ENCODE measurements around the gene TTC22.

The TTC22 gene

DNA sequence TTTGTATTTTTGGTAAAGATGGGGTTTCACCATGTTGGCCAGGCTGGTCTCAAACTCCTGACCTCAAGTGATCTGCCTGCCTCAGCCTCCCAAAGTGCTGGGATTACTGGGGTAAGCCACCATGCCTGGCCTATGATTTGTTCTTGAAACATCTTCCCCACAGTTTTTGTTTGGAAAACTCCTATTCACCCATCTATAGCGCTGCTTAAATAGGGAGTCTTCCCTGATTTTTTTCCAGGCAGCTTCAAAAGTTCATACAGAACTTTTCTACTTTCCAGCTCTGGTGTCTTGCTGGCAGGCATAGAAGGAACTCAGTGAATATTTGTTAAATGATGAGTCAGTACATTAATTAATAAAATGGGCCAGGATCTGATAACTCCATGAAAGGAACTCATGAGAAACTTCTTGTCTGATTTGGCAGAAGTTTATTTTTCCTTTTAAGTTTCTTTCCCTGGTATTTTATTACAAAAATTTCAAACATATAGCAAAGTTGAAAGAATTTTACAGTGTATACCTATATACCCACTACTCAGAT, 33.0 kb upstream of the TTC22 start:
- DNase-seq (ENCODE audit: low read depth in 2 of 2): no peak

DNA sequence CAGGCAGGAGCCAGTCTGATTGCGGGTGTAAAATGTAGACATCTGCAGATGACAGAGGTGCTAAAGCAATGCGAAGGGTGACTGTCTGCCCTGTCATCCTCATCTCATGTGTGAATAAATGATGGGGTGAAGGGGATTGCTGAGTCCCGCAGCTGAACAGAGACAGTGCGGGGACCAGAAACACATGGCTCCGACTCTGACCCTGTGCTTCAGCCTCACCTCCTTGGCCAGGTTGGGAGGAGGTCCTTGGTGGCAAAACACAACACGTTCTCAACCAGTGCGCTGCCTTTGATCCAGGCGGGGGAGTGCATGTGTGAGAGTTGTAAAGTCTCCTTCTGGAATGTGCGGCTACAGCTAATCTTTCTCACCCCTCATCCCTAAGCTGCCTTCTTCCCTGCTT, 32.0 kb upstream of the TTC22 start:
- DNase-seq (ENCODE audit: low read depth in 2 of 2): no peak

DNA sequence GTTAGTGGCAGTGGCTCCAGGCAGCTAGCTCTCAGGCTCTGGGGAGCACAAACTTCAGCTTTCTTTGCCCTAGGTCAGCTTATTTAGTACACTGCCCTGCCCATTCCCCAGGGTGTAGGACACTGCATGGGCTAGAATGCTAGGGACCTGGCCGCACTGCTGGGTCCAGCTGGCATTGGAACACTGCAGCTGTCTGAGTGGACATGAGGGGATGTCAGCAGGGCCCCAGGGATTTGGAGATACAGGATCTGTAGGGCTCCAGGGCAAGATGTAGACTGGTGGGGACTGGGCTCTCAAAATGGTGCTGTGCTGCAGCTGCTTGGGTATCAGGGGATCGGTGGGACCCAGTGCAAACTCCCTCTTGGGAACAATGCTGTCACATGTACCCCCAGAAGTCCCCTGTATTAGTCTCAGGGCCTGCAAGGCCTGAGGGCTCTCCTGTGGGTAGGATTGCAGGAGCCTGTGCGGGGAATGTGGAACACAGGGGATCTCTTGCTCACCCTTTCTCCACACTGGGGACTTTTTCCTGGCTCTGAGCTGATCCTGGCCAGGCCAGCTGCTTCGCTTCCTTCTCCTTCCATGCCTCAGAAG, 25.2 kb upstream of the TTC22 start:
- no peak for DNase-seq (ENCODE audit: low read depth in 2 of 2)

DNA sequence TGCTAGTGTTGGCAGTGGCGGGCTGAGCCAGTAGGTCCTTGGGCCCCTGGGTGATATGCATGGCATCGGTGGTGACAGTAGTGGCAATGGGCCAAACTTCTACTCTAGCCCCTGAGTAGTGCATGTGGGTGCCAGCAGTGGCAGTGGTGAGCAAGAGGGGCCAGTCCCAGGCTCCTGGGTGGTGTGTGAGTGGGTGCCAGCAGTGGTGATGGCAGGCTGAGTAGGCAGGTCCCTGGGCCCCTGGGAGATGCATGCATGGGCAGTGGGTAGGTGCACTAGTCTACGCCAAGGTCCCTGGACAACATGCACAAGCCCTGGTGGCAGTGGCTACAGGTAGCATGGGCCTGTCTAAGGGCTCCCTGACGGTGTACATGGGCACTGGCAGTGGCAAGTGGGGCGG, 24.6 kb upstream of the TTC22 start:
- no peak for DNase-seq (ENCODE audit: low read depth in 2 of 2)

DNA sequence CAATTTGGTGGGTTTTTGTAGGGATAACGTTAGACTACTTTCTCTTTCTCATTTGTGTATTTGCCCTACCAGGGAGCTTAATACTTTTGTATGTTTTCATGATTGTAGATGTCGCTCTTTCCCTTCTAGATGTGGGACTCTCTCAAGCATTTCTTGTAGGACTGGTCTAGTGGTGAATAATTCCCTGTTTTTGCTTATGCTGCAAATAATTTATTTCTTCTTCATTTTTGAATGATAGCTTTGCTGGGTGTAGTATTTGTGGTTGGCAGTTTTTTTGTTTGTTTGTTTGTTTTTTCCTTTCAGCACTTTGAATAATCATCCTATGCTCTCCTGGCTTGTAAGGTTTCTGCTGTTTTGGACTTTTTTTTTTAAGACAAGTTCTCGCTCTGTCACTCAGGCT, 22.5 kb upstream of the TTC22 start:
- DNase-seq (ENCODE audit: low read depth in 2 of 2): no peak

DNA sequence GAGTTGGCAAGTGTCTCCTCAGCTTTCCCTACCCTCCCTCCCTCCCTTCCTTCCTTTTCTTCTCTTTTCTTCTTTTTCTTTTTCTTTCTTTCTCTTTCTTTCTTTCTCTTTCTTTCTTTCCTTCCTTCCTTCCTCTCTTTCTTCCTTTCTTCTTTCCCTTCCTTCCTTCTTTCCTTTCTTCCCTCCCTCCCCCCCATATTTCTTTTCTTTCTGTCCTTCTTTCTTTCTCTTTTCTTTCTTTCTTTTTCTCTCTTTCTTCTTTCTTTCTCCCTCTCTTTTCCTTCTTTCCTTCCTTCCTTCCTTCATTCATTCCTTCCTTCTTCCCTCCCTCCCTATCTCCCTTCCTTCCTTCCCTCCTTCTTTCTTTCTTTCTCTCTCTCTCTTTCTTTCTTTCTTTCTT, 18.6 kb upstream of the TTC22 start:
- DNase-seq (ENCODE audit: low read depth in 2 of 2): no peak

DNA sequence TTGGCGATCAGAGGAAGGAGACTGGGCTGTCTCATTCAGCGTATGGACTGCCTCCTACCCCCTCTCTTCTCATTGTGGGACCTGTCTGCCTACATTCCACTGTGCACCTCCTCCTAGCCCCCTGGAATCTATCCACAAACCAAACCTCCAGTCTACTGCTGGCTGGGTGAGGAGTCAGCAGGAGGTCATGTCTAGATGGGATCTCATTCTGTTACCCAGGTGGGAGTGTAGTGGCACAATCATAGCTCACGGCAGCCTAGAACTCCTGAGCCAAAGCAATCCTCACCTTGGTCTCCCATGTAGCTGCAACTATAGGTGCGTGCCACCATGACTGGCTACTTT, 18.0 kb upstream of the TTC22 start:
- no peak for DNase-seq (ENCODE audit: low read depth in 2 of 2)

DNA sequence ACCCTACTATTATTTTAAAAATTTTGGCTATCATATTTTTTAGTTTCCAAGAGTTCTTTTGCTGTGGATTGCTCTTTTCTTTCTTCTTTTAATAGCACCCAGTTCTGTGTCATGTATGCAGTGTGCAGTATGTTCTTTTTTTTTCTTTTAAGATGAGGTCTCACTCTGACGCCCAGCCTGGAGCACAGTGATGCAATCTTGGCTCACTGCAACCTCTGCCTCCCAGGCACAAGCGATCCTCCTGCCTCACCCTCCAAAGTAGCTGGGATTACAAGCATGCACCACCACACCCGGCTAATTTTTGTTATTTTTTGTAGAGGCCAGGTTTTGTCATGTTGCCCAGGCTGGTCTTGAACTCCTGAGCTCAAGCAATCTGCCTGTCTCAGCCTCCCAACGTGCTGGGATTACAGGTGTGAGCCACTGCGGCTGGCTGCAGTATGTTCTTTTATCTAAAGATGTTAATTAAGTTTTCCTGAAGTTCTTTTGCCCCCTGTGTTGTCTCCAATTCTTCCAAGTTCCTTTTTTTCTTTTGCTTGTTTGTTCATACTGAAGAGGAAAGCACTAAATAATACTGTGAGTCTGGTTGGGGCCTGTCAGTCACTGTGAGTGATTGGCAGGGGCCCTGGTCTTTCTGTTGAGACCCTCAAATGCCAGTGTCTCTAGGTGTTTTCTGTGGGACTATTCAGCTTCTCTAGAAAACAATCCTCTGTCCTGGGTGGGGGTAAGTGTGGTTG, 17.5 kb upstream of the TTC22 start:
- no peak for DNase-seq (ENCODE audit: low read depth in 2 of 2)

DNA sequence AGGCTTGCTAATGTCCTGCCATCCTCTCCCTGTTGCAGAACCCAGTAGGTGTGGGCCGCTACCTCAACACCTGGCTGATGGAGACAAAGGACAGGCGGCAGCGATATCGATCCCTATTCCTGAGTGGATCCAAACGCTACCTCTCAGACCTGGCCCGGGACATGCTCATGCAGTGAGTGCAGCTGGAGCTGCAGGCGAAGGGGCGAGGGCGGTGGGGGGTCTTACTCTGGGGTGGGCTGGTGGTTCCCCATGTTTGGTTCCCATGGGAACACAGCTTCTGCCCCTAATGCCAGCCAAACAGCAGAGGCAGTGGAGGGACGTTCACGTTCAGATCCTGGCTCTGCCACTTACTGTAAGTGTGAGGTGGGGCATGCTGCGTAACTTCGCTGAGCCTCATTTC, 15.8 kb upstream of the TTC22 start:
- DNase-seq (ENCODE audit: low read depth in 2 of 2): no peak

DNA sequence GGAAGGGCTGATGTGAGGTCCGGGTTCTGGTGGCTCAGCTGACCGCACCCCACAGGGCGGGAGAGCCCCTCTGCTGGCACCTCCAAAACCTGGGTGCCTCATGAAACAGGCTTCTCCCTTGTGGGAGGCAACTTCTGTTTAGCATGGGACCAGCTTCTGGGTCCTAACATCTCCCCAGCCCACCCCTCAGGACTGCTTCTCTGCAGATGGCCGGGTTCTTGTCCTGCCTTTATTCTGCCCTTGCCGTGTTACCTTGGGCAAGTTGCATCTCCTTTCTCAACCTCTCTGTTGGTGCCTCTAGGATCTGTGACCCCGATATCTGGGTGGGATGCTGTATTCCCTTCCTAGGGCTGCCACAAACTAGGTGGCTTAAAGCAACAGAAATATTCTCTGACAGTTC, 15.0 kb upstream of the TTC22 start:
- DNase-seq (ENCODE audit: low read depth in 2 of 2): no peak

DNA sequence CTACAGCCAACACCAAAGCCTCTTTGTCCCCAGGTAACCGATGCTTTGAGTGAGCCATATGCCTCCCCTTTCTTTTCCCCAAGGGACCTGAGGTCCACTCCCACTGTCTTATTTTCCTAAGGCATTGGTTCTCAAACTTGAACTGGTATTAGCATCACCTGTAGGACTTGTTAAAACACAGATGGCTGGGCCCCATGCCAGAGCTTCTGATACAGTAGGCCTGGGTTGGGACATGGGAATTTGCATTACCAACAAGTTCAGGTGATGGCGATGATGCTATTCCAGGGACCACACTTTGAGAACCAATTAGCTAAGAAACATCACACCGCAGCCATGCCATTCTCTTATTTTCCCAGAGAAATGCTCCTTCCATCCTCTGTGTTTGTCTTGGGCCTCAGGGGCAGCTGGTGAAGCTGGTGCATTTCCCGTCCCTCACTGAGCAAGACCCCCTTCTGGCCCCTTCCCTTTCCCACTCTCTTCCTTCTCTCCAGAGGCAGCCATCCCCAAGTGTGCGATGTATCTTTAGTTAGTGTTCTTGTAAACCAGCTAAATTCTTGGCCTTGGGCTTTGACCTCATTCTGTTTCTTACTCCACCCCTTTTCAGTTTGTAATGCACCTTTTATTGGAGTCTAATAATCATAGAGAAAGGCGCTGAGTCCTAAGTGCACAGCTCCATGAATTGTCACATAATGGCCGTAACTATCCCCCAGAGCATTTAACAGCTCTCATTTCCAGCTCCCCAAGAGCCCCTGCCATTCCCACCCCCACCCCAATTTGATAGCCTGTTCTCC, 14.2 kb upstream of the TTC22 start:
- no peak for DNase-seq (ENCODE audit: low read depth in 2 of 2)

DNA sequence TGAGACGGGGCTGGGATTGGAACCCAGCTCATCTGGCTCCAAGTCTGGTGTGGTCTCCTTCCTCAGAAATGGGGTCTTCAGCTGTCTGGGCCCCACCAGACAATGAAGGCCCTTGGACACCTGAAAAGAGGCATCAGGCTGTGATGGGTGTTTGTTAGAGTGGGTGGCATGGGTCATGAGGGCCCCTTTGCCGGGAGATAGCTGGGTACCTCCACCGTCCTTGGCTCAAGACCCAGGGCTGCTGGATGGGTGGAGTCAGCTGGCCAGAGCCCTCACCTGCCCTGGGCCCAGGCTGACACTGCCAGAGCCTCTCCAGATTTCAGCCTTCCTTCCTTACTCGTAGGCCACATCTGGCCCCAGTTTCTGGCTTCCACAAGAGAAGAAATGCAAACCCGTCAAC, 13.4 kb upstream of the TTC22 start:
- no peak for DNase-seq (ENCODE audit: low read depth in 2 of 2)

DNA sequence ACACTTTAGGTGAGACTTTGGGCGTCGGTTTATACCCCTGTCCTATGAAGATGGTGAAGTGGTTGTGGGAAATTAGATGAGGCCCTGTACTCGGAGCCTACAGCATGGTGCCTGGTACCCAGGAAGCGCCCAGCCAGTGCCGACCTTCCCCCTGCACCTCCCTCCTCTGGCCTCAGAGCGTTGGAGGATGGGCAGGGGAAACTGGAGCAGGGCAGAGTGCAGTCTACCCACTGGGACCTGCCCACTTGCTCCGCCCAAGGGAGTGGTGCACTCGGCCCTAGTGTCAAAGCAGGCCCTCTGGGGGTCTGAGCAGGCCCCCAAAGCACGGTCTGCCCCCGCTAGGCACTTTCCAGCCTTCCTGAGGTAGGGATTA, 13.0 kb upstream of the TTC22 start:
- DNase-seq (ENCODE audit: low read depth in 2 of 2): no peak

DNA sequence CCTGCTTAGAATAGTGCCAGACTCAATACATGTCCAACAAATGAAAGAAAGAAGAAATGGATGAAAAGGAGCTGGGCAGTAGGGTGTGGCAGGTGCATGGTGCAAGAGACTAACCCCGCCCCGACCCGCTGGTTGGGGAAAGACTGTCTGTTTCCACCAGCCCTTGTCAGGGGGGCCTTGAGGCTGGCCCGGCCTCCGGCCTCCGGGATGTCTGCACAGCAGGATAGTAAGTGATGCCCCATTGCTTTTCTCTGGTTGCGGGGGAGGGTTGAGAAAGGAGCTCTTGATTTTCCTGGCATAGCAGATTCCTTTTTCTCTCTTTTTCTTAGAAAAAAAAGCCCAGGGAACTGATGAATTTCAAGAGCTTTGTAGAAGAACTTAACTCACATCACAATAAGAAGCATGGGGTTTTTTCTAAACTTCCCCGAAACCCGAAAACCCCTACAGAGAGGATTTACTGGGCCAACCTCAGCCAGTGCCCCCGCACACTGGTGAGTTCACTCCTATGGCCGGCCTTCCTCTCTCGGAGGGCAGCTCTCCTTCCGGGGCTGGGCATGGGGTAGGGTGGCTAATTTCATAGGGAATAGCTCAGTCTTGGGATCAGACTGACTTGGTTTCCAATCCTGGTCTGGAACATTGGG, 12.5 kb upstream of the TTC22 start:
- no peak for DNase-seq (ENCODE audit: low read depth in 2 of 2)

DNA sequence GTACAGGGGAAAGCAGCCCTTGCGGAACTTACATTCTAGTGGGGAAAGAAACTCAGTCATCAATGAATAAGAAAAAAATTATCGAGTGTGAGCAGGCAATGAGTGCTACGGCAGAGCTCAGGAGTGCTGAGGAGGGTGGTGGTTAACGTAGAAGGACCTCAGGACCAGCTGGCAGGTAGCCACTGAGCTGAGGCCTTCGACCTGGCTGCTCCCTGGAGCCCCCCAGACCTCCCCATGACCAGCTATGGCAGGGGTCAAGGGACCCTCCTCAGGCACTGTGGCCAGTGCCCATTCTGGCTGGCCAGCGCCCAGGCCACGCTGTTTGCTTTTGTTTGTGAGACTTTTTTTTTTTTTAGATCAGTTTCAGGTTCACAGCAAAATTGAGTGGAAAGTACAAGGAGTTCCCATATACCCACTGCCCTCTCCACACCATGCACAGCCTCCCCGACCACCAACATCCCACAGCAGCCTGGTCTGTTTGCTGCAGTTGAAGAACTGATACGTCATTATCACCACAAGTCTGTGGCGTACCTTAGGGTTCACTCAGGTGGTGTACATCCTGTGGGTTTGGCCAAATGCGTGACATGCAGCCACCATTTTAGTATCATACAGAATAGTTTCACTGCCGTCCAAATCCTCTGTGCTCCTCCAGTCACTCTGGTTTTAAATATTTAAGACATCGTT, 11.8 kb upstream of the TTC22 start:
- DNase-seq (ENCODE audit: low read depth in 2 of 2): no peak

DNA sequence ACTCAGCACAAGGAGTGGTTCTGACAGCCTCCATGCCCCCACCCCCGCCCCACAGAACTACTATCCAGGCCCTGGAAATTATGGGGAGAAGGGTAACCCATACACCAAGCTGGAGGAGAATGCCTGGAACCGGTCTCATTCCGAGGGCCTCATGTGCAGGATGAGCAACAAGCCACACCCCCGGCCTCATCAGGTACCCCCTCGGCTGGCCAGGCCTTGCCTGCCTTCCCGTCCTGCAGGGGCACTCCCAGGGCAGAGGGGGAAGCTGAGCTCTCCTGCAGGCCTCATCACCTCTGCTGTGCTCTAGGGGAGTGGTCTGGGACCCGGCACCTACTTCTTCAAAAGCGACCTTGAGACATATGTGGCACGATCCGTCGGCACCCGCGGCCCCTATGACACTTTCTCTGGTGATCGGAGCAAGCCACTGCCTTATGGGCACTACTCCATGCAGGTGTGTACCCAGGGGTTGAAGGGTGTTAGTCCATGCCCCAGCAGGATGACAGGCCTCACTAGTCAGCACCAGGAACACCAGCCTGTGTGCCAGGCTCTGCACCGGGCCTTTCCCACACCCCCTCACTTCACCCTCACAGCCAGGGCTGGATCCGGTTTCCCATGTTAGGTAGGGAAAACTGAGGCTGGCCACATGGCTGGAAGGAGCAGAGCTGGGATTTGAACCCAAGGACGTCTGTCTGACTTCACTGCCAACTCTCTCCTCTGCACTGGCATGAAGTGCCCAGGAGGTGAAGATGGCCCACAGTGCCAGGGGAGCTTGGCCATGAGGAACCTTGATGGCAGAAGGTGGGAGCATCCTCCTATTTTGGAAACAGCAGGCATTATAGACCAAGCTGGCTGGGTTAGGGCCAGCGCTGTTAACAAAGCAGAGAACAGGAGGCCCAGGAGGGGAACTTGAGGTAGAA, 10.9 kb upstream of the TTC22 start:
- no peak for DNase-seq (ENCODE audit: low read depth in 2 of 2)

DNA sequence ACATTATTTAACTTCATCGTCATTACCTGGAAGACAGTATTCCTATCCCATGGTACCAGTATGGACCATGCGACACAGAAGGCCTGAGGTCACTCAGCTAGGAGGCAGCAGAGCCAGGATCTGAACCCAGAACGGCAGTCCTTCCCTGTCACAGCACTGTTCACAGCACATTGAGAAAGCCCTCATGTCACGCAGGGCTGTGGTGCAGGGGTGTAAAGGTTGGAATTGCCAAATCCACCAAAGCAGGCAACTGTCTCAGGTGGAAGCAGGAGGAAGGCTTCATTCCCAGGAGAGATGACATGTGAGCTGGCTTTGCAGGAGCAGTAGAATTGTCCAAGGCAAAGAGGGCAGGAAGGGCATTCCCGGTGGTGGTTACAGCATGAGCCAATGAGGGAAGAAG, 9.9 kb upstream of the TTC22 start:
- no peak for DNase-seq (ENCODE audit: low read depth in 2 of 2)

DNA sequence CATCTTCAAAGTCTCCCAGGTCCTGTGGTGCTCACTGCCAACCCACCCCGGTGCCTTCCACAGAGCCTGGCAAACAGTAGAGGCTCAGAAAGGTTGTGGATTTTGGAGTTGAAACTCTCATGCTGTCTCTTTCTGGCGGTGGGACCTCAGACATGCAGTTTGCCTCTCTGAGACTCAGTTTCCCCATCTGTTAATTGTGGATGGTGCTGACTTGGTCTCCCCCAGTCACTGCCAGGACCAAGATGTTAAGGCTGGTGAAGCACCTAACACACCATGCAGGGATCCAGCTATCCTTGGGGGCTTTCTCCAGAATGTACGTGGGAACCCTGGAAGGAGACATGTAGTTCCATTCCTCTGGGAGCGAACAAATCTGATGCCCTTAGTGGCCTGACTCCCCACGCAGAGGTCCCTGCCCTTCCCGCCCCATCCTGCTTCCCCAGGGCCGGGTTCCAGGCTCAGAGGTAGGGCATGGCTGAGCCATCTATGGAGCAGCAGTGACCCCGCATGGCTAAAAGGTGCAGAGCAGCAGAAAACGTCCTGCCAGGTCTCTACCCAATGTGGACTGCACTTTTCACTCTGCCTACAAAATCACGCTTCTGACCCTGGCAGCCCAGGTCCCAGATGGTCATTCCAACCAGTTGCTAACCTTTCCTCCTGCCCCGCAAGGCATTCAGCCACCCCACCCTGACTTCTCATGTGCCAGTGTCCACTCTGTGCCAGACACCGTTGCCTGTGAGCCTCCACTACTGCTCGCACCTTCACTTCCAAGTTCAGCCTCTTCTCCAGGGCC, 9.2 kb upstream of the TTC22 start:
- peak; percentile 30 to 40 for DNase-seq (ENCODE audit: low read depth in 2 of 2)

DNA sequence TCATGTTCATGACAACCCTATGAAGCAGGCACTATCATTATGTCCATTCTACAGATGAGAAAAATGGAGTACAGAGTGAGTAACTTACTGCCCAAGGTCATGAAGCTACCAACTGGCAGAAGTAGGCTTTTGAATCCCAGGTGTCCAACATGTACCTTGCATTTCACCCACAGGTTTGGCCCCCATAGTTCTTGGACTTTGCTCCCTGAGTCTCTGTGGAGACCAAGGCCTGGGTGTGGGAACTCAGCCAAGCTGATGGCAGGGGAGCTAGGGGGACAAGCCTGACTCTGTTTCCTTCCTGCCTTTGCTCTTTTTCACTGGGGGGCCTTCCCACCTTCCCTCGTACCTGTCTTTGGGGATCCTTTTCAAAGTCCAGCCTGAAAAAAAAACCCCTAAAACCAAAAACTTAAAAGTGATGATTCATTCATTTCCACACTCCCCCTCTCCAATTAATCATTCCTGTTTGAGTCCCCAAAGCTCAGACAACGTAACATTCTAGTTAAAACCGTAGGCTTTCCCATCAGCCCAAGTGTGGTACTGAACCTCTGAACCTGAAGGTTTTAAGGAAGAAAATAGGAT, 8.5 kb upstream of the TTC22 start:
- no peak for DNase-seq (ENCODE audit: low read depth in 2 of 2)

Data from stimulated activated CD8-positive, alpha-beta memory T cell treated with anti-CD3 and anti-CD28 coated beads, Interleukin-15, amount 100 ng/mL, for 48 hours (primary cell).